ENCODE measurements around the gene COA3. TPM values are rescaled to one million over a fixed set of nuclear protein-coding genes. Genes with fewer than 3 reads are reported as not detected.

COA3 gene
- total and polyA plus RNA-seq, 2 experiments from 2014 or later: 84.1 to 275 TPM

- Histone ChIP-seq H3K9me3 (ENCODE audit: low read depth) (no peaks in the 10 kb centered on the region), H3K27me3 (no peaks in the 10 kb centered on the region), H3K27ac (no peak overlapping the region), H3K4me3 (no peak overlapping the region), H3K36me3 (no peaks in the 10 kb centered on the region), H3K4me1 (ENCODE audit: low read depth) (no peaks in the 10 kb centered on the region)
- DNase-seq (ENCODE audit: low read depth in 1 of 2, low spot score in 1 of 2): peak in 1 of 2 donors; percentile 86
- no peak for TF ChIP-seq CTCF (IDR thresholded peaks at IDR 0.05; ENCODE audit: low read depth, low read length)
Measured at GRCh38 chr17:42751628-42752027, 46.9 kb downstream of the COA3 start.

- Histone ChIP-seq H3K36me3 (no peaks in the 10 kb centered on the region), H3K4me3 (no peak overlapping the region)
- DNase-seq (ENCODE audit: low read depth in 1 of 2, low spot score in 1 of 2): peak in 1 of 2 donors; percentile 33
Measured at GRCh38 chr17:42750739-42751344, 47.7 kb downstream of the COA3 start.

GRCh38 chr17:42748908-42749798 is 49.4 kb downstream of the COA3 start:
- no peak overlapping the region for H3K27ac ChIP-seq
- no peaks in the 10 kb centered on the region for H3K36me3 ChIP-seq
- peaks cover under 1% of the 10 kb centered on the region for H3K4me1 ChIP-seq (ENCODE audit: low read depth)
- H3K9me3 ChIP-seq (ENCODE audit: low read depth): no peaks in the 10 kb centered on the region
- no peak for DNase-seq (ENCODE audit: low read depth in 1 of 2, low spot score in 1 of 2)
- no peak overlapping the region for H3K4me3 ChIP-seq
- H3K27me3 ChIP-seq: no peaks in the 10 kb centered on the region
- no peak for TF ChIP-seq CTCF (IDR thresholded peaks at IDR 0.05; ENCODE audit: low read depth, low read length)

More at GRCh38 chr17:42750739-42751344, 47.7 kb downstream of the COA3 start:
- Histone ChIP-seq H3K9me3 (ENCODE audit: low read depth) (no peaks in the 10 kb centered on the region), H3K27ac (no peak overlapping the region), H3K27me3 (no peaks in the 10 kb centered on the region), H3K4me1 (ENCODE audit: low read depth) (no peaks in the 10 kb centered on the region)
- no peak for TF ChIP-seq CTCF (IDR thresholded peaks at IDR 0.05; ENCODE audit: low read depth, low read length)

- Histone ChIP-seq H3K4me3 (no peak overlapping the region), H3K36me3 (no peaks in the 10 kb centered on the region), H3K27ac (no peak overlapping the region), H3K27me3 (no peaks in the 10 kb centered on the region), H3K4me1 (ENCODE audit: low read depth) (peaks cover 9% of the 10 kb centered on the region), H3K9me3 (ENCODE audit: low read depth) (no peaks in the 10 kb centered on the region)
- DNase-seq (ENCODE audit: low read depth in 1 of 2, low spot score in 1 of 2): no peak
- no peak for TF ChIP-seq CTCF (IDR thresholded peaks at IDR 0.05; ENCODE audit: low read depth, low read length)
Measured at GRCh38 chr17:42748202-42748907, 50.1 kb downstream of the COA3 start.

Other genes with a start within 250 kb of the COA3 start
- gene HSD17B1, start 245.8 kb downstream of the COA3 start, total RNA-seq: 4.3 and 6.0 TPM in 2 replicates
- gene HSD17B1, start 245.8 kb downstream of the COA3 start, polyA plus RNA-seq: 2.8 and 3.0 TPM in 2 replicates
- 32.5 and 43.5 TPM in 2 replicates for gene COASY, start 236.6 kb downstream of the COA3 start, total RNA-seq
- gene COASY, start 236.6 kb downstream of the COA3 start, polyA plus RNA-seq: 74.7 and 97.4 TPM in 2 replicates
- 22.4 and 28.1 TPM in 2 replicates for gene MLX, start 231.6 kb downstream of the COA3 start, total RNA-seq
- 37.1 and 47.3 TPM in 2 replicates for gene MLX, start 231.6 kb downstream of the COA3 start, polyA plus RNA-seq
- 6.2 and 6.6 TPM in 2 replicates for gene PSMC3IP, start 221.0 kb downstream of the COA3 start, total RNA-seq
- gene PSMC3IP, start 221.0 kb downstream of the COA3 start, polyA plus RNA-seq: 9.1 and 14.0 TPM in 2 replicates
- 47.7 and 56.4 TPM in 2 replicates for gene RETREG3, start 189.3 kb downstream of the COA3 start, total RNA-seq
- 46.9 and 48.0 TPM in 2 replicates for gene RETREG3, start 189.3 kb downstream of the COA3 start, polyA plus RNA-seq
- 97.2 and 159 TPM in 2 replicates for gene TUBG1, start 189.0 kb downstream of the COA3 start, total RNA-seq
- 162 and 177 TPM in 2 replicates for gene TUBG1, start 189.0 kb downstream of the COA3 start, polyA plus RNA-seq
- 47.1 and 62.7 TPM in 2 replicates for gene TUBG2, start 139.4 kb downstream of the COA3 start, total RNA-seq
- 67.4 and 83.1 TPM in 2 replicates for gene TUBG2, start 139.4 kb downstream of the COA3 start, polyA plus RNA-seq
- gene PLEKHH3, start 121.7 kb downstream of the COA3 start, total RNA-seq: 50.3 and 79.1 TPM in 2 replicates
- 54.7 and 95.6 TPM in 2 replicates for gene PLEKHH3, start 121.7 kb downstream of the COA3 start, polyA plus RNA-seq
- 5.8 and 13.5 TPM in 2 replicates for gene CCR10, start 116.9 kb downstream of the COA3 start, total RNA-seq
- 16.3 and 21.1 TPM in 2 replicates for gene CCR10, start 116.9 kb downstream of the COA3 start, polyA plus RNA-seq
- 15.4 and 17.9 TPM in 2 replicates for gene CNTNAP1, start 116.2 kb downstream of the COA3 start, total RNA-seq
- gene CNTNAP1, start 116.2 kb downstream of the COA3 start, polyA plus RNA-seq: 3.5 and 3.9 TPM in 2 replicates
- 19.2 and 33.8 TPM in 2 replicates for gene EZH1, start 53.7 kb downstream of the COA3 start, total RNA-seq
- 22.7 and 34.9 TPM in 2 replicates for gene EZH1, start 53.7 kb downstream of the COA3 start, polyA plus RNA-seq
- gene RAMP2, start 37.5 kb downstream of the COA3 start, total RNA-seq: 16.2 and 16.5 TPM in 2 replicates
- gene RAMP2, start 37.5 kb downstream of the COA3 start, polyA plus RNA-seq: 20.6 and 28.0 TPM in 2 replicates
- gene VPS25, start 25.3 kb downstream of the COA3 start, total RNA-seq: 101 and 129 TPM in 2 replicates
- 133 and 136 TPM in 2 replicates for gene VPS25, start 25.3 kb downstream of the COA3 start, polyA plus RNA-seq
- gene WNK4, start 18.1 kb downstream of the COA3 start, total RNA-seq: 0.04 and 1.6 TPM in 2 replicates
- 0.67 and 0.71 TPM in 2 replicates for gene WNK4, start 18.1 kb downstream of the COA3 start, polyA plus RNA-seq
- gene CNTD1, start 157 bp upstream of the COA3 start, total RNA-seq: 0.27 TPM in 1 of 2 replicates, not detected in the other
- gene CNTD1, start 157 bp upstream of the COA3 start, polyA plus RNA-seq: 2.5 and 3.9 TPM in 2 replicates
- gene BECN1, start 25.6 kb upstream of the COA3 start, total RNA-seq: 64.5 and 112 TPM in 2 replicates
- 65.2 and 71.5 TPM in 2 replicates for gene BECN1, start 25.6 kb upstream of the COA3 start, polyA plus RNA-seq
- 59.4 and 72.3 TPM in 2 replicates for gene PSME3, start 34.7 kb upstream of the COA3 start, total RNA-seq
- 77.0 and 104 TPM in 2 replicates for gene PSME3, start 34.7 kb upstream of the COA3 start, polyA plus RNA-seq
- gene AOC2, start 45.9 kb upstream of the COA3 start, total RNA-seq: 2.5 and 5.6 TPM in 2 replicates
- gene AOC2, start 45.9 kb upstream of the COA3 start, polyA plus RNA-seq: 2.4 and 4.8 TPM in 2 replicates
- gene AOC3, start 52.5 kb upstream of the COA3 start, total RNA-seq: 2.3 and 5.2 TPM in 2 replicates
- 2.6 and 3.4 TPM in 2 replicates for gene AOC3, start 52.5 kb upstream of the COA3 start, polyA plus RNA-seq
- gene G6PC1, start 102.1 kb upstream of the COA3 start, total RNA-seq: not detected in 2 replicates
- not detected in 2 replicates for gene G6PC1, start 102.1 kb upstream of the COA3 start, polyA plus RNA-seq
- 36.1 and 37.0 TPM in 2 replicates for gene AARSD1, start 165.8 kb upstream of the COA3 start, total RNA-seq
- gene AARSD1, start 165.8 kb upstream of the COA3 start, polyA plus RNA-seq: 76.1 and 82.1 TPM in 2 replicates
- 42.8 and 50.8 TPM in 2 replicates for gene PTGES3L, start 181.4 kb upstream of the COA3 start, total RNA-seq
- 72.9 and 86.1 TPM in 2 replicates for gene PTGES3L, start 181.4 kb upstream of the COA3 start, polyA plus RNA-seq
- gene RUNDC1, start 181.9 kb upstream of the COA3 start, total RNA-seq: 20.5 and 28.8 TPM in 2 replicates
- gene RUNDC1, start 181.9 kb upstream of the COA3 start, polyA plus RNA-seq: 33.8 and 39.0 TPM in 2 replicates
- 958 and 1,193 TPM in 2 replicates for gene RPL27, start 199.7 kb upstream of the COA3 start, total RNA-seq
- 906 and 971 TPM in 2 replicates for gene RPL27, start 199.7 kb upstream of the COA3 start, polyA plus RNA-seq
- gene IFI35, start 208.1 kb upstream of the COA3 start, total RNA-seq: 4.7 and 6.8 TPM in 2 replicates
- 8.7 and 9.4 TPM in 2 replicates for gene IFI35, start 208.1 kb upstream of the COA3 start, polyA plus RNA-seq
- 264 and 312 TPM in 2 replicates for gene VAT1, start 223.7 kb upstream of the COA3 start, total RNA-seq
- 207 and 216 TPM in 2 replicates for gene VAT1, start 223.7 kb upstream of the COA3 start, polyA plus RNA-seq
- gene RND2, start 226.5 kb upstream of the COA3 start, total RNA-seq: 18.5 and 18.8 TPM in 2 replicates
- gene RND2, start 226.5 kb upstream of the COA3 start, polyA plus RNA-seq: 19.9 and 23.1 TPM in 2 replicates